ENCODE data around the gene MRPL28.
"Not testable (repeated sequence)": the region's sequence is repeated elsewhere in the genome, so short reads cannot be mapped to it uniquely, and the experiment has no call there.

MRPL28 gene

DNA sequence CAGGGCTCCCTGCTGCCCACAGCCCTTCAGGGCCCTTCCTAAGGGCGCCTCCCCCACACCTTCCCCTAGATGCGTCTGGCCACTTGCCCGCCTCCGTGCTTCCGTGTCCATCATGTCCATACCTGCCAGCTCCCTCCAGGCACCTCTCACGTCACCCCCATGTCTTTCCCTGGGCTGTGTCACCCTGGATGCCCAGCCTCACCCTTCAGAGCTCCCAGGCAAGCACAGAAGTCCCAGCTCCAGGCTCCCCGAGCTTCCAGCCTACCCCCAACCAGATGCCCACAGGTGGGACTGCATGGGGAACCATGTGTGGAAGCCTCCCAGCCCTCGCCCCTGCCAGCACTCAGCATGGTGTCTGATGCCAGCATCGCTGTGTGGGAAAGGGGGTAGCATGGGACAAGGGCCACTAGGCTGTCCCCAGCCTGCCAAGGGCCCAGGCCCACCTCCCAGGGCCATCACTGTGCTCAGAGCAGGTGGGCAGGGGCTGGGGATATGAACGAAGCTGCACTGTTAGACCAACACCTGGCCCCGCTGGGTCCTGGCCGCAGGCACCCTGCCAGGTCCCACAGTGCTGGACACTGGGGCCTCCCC, 16.0 kb downstream of the MRPL28 start:
- peaks cover 4% of the 10 kb centered on the region for H3K4me1 ChIP-seq (ENCODE audit: insufficient read depth, low read length)
- no peak overlapping the region for H2AFZ ChIP-seq (ENCODE audit: low read depth, low read length)
- H3K9me3 ChIP-seq (ENCODE audit: low read length), result no peaks in the 10 kb centered on the region
- H3K36me3 ChIP-seq (ENCODE audit: insufficient read depth, low read length), result peaks cover 7% of the 10 kb centered on the region
- H3K4me3 ChIP-seq (ENCODE audit: low read length), result no peak overlapping the region
- H3K27me3 ChIP-seq (ENCODE audit: insufficient read depth, low read length), result no peaks in the 10 kb centered on the region

DNA sequence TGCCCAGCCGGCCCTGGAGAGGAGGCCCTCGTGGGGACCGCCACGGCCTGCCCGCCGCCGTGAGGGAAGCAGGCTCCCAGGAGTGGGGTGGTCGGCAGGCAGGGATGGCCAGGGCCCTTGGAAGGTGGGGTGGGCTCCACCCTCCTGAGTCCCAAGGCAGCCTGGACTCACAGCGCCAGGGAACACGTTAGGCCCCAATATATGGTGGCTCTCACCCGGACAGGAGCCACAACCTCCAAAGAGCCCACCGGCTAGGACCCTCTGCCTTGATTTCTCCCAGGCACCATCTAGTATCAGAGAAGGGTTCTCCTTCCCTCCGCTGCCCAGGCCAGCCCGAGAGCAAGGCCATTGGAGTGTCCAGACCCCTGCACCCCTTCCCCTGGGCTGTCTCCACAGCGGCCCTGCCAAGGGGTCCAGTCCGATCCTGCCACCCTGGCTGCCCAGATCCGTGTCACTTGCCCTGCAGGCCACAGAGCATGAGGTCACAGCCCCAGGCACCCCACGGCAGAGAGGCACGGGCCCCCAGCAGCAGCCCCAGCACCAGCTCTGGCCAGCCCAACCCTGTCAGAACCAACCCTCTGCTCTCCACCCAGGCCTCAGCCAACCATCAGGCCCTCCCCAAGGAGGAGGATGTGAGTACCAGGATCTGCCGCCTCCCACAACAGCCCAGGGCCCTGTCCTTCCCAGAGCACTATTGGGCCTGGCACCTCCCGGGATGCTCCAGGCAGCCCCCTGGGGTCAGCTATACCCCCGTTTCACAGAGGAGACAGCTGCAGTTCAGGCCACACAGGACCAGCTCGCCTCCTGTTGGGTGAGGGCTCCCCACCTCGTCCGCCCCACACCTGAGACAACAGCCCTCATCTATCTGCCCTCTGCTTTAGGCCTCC, 16.7 kb downstream of the MRPL28 start:
- Histone ChIP-seq H3K4me3 (ENCODE audit: low read length) (peak overlapping the region; percentile 43), H3K4me1 (ENCODE audit: insufficient read depth, low read length) (peaks cover 4% of the 10 kb centered on the region), H3K36me3 (ENCODE audit: insufficient read depth, low read length) (peaks cover 7% of the 10 kb centered on the region)

GRCh38 chr16:352547-353403, 17.6 kb downstream of the MRPL28 start, which contains the start of gene AXIN1:
AXIN1 (minus strand) TSS chr16:352723; CDS start chr16:347025, 5,698 bp downstream.
- H3K4me3 ChIP-seq (ENCODE audit: low read length), result peak within 1 kb of the TSS; percentile 90
- H3K36me3 ChIP-seq (ENCODE audit: insufficient read depth, low read length), result peaks cover 7% of the 10 kb centered on the region
- no peaks in the 10 kb centered on the region for H3K27me3 ChIP-seq (ENCODE audit: insufficient read depth, low read length)
- peaks cover 4% of the 10 kb centered on the region for H3K4me1 ChIP-seq (ENCODE audit: insufficient read depth, low read length)
- H3K9me3 ChIP-seq (ENCODE audit: low read length), result no peaks in the 10 kb centered on the region
- peak within 1 kb of the TSS; percentile 40 for H2AFZ ChIP-seq (ENCODE audit: low read depth, low read length)

More for the DNA sequence above, 16.7 kb downstream of the MRPL28 start:
- Histone ChIP-seq H3K9me3 (ENCODE audit: low read length) (no peaks in the 10 kb centered on the region), H2AFZ (ENCODE audit: low read depth, low read length) (peak overlapping the region; percentile 40), H3K27me3 (ENCODE audit: insufficient read depth, low read length) (no peaks in the 10 kb centered on the region)

DNA sequence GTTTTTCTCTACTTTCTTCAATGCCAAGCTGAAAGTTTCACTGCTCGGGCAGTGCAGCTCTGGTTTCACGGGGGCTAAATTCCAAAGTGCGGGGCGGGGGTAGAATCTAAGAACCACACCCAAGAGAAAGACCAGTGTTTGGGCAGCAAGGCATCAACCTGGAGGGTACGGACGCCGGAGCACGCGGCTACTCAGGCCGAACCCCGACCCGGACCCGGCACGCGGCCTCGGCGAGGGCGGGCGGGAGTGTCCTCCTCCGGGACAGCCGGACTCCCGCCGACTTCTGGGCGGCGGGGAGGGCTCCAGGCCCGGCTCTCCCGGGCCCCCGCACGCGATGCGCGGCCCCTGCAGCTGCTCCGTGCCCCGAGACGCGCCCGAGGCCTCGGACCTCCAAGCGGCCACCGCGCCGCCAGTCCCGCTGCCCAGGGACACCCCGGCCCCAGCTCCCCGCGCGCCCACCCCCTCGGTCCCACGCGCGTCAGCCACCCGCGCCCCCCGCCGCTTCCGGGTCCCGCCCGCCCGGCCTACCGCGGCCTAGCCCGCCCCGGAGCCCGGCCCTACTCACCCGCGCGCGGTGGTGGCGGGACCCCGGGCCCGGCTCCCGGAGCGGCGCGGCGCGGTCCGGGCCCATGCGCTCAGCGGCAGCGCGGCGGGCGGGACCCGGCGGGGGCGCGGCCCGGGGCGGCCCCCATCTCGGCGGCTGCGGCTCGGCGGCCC, 18.4 kb downstream of the MRPL28 start:
- Histone ChIP-seq H3K4me1 (ENCODE audit: insufficient read depth, low read length) (peaks cover 4% of the 10 kb centered on the region), H3K4me3 (ENCODE audit: low read length) (peak overlapping the region; percentile 90), H3K36me3 (ENCODE audit: insufficient read depth, low read length) (peaks cover 14% of the 10 kb centered on the region), H3K27me3 (ENCODE audit: insufficient read depth, low read length) (no peaks in the 10 kb centered on the region), H2AFZ (ENCODE audit: low read depth, low read length) (no peak overlapping the region), H3K9me3 (ENCODE audit: low read length) (peaks cover 6% of the 10 kb centered on the region)

DNA sequence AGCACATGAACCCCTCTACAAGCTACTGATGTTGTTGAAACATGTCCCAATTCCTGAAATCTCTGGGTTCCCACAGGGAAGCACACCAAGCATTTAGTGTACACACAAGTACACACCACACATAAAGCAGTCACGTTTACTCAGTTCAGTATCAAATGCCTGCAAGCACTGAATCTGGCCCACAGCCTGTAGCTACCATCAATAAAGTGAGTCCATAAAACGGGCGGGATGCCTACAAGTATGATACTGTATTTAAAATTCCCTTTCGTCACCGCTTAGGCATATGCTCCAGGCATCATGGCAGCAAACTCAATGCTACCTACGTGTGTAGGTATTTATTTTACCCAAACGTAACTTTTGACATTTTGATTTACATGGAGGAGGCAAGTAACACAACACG, 20.1 kb downstream of the MRPL28 start:
- no peak overlapping the region for H2AFZ ChIP-seq (ENCODE audit: low read depth, low read length)
- H3K9me3 ChIP-seq (ENCODE audit: low read length), result peaks cover 19% of the 10 kb centered on the region
- H3K4me3 ChIP-seq (ENCODE audit: low read length), result no peak overlapping the region
- H3K4me1 ChIP-seq (ENCODE audit: insufficient read depth, low read length), result peaks cover 4% of the 10 kb centered on the region
- no peaks in the 10 kb centered on the region for H3K27me3 ChIP-seq (ENCODE audit: insufficient read depth, low read length)
- peaks cover 31% of the 10 kb centered on the region for H3K36me3 ChIP-seq (ENCODE audit: insufficient read depth, low read length)

GRCh38 chr16:349211-349610, 21.1 kb downstream of the MRPL28 start:
- Histone ChIP-seq H3K9me3 (ENCODE audit: low read length) (peaks cover 26% of the 10 kb centered on the region), H3K27me3 (ENCODE audit: insufficient read depth, low read length) (no peaks in the 10 kb centered on the region), H2AFZ (ENCODE audit: low read depth, low read length) (no peak overlapping the region), H3K4me3 (ENCODE audit: low read length) (no peak overlapping the region), H3K4me1 (ENCODE audit: insufficient read depth, low read length) (peaks cover 4% of the 10 kb centered on the region), H3K36me3 (ENCODE audit: insufficient read depth, low read length) (peaks cover 40% of the 10 kb centered on the region)

DNA sequence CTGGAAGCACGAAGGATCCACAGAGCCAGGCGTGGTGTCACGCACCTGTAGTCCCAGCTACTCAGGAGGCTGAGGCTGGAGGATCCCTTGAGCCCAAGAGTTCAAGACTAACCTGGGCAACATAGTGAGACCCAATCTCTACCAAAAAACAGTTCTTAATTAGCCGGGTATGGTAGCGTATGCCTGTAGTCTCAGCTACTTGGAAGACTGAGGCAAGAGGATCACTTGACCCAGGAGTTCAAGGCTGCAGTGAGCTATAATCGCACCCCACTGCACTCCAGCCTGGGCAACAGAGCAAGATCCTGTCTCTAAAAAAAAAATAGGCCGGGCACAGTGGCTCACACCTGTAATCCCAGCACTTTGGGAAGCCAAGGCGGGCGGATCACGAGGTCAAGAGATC, 21.8 kb downstream of the MRPL28 start:
- H3K36me3 ChIP-seq (ENCODE audit: insufficient read depth, low read length), result peaks cover 40% of the 10 kb centered on the region
- H3K4me3 ChIP-seq (ENCODE audit: low read length); H3K27me3 ChIP-seq (ENCODE audit: insufficient read depth, low read length); H3K4me1 ChIP-seq (ENCODE audit: insufficient read depth, low read length); H2AFZ ChIP-seq (ENCODE audit: low read depth, low read length): not testable (repeated sequence)
- peaks cover 26% of the 10 kb centered on the region for H3K9me3 ChIP-seq (ENCODE audit: low read length)

- H3K4me3 ChIP-seq (ENCODE audit: low read length), result no peak overlapping the region
- peaks cover 50% of the 10 kb centered on the region for H3K36me3 ChIP-seq (ENCODE audit: insufficient read depth, low read length)
- peaks cover 33% of the 10 kb centered on the region for H3K9me3 ChIP-seq (ENCODE audit: low read length)
- no peak overlapping the region for H2AFZ ChIP-seq (ENCODE audit: low read depth, low read length)
- peaks cover 4% of the 10 kb centered on the region for H3K4me1 ChIP-seq (ENCODE audit: insufficient read depth, low read length)
- no peaks in the 10 kb centered on the region for H3K27me3 ChIP-seq (ENCODE audit: insufficient read depth, low read length)
Observed at GRCh38 chr16:347203-347602, 23.1 kb downstream of the MRPL28 start.

GRCh38 chr16:346587-346986, 23.8 kb downstream of the MRPL28 start:
- Histone ChIP-seq H3K9me3 (ENCODE audit: low read length) (peaks cover 34% of the 10 kb centered on the region), H3K4me3 (ENCODE audit: low read length) (no peak overlapping the region), H3K27me3 (ENCODE audit: insufficient read depth, low read length) (no peaks in the 10 kb centered on the region), H2AFZ (ENCODE audit: low read depth, low read length) (no peak overlapping the region), H3K4me1 (ENCODE audit: insufficient read depth, low read length) (peaks cover 4% of the 10 kb centered on the region), H3K36me3 (ENCODE audit: insufficient read depth, low read length) (peaks cover 51% of the 10 kb centered on the region)

- H3K36me3 ChIP-seq (ENCODE audit: insufficient read depth, low read length), result peaks cover 51% of the 10 kb centered on the region
- no peak overlapping the region for H2AFZ ChIP-seq (ENCODE audit: low read depth, low read length)
- H3K27me3 ChIP-seq (ENCODE audit: insufficient read depth, low read length), result no peaks in the 10 kb centered on the region
- peaks cover 35% of the 10 kb centered on the region for H3K9me3 ChIP-seq (ENCODE audit: low read length)
- no peaks in the 10 kb centered on the region for H3K4me1 ChIP-seq (ENCODE audit: insufficient read depth, low read length)
- no peak overlapping the region for H3K4me3 ChIP-seq (ENCODE audit: low read length)
Observed at GRCh38 chr16:345772-346171, 24.6 kb downstream of the MRPL28 start.

GRCh38 chr16:342455-343213, 27.7 kb downstream of the MRPL28 start:
- H3K4me1 ChIP-seq (ENCODE audit: insufficient read depth, low read length), result no peaks in the 10 kb centered on the region
- peaks cover 44% of the 10 kb centered on the region for H3K36me3 ChIP-seq (ENCODE audit: insufficient read depth, low read length)
- no peak overlapping the region for H3K4me3 ChIP-seq (ENCODE audit: low read length)
- H2AFZ ChIP-seq (ENCODE audit: low read depth, low read length), result no peak overlapping the region
- no peaks in the 10 kb centered on the region for H3K27me3 ChIP-seq (ENCODE audit: insufficient read depth, low read length)
- peaks cover 42% of the 10 kb centered on the region for H3K9me3 ChIP-seq (ENCODE audit: low read length)

DNA sequence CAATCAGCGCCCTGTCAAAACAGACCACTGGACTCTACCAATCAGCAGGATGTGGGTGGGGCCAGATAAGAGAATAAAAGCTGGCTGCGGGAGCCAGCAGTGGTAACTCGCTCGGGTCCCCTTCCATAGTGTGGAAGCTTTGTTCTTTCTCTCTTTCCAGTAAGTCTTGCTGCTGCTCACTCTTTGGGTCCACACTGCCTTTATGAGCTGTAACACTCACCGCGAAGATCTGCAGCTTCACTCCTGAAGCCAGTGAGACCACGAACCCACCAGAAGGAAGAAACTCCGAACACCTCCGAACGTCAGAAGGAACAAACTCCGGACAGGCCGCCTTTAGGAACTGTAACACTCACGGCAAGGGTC, 28.4 kb downstream of the MRPL28 start:
- not testable (repeated sequence) for H3K4me1 ChIP-seq (ENCODE audit: insufficient read depth, low read length); H3K4me3 ChIP-seq (ENCODE audit: low read length); H2AFZ ChIP-seq (ENCODE audit: low read depth, low read length); H3K27me3 ChIP-seq (ENCODE audit: insufficient read depth, low read length)
- Histone ChIP-seq H3K9me3 (ENCODE audit: low read length) (peaks cover 36% of the 10 kb centered on the region), H3K36me3 (ENCODE audit: insufficient read depth, low read length) (peaks cover 38% of the 10 kb centered on the region)
